ENCODE measurements around the gene CCDC34. TPM values are rescaled to one million over a fixed set of nuclear protein-coding genes. Genes with fewer than 3 reads are reported as not detected.
A peak's percentile ranks its signal among the peaks of the same experiment; 100 is the strongest.

CCDC34 gene
- total and polyA plus RNA-seq, 12 donors = 1.1 to 10.7 (median 3.3) TPM

- DNase-seq (no peak), ATAC-seq (no peak)
- no peak overlapping the region for H3K4me3 ChIP-seq
- peaks cover 0 to 18% (median 6%) of the 10 kb centered on the region in 9 donors for H3K4me1 ChIP-seq
- TF ChIP-seq CTCF (IDR thresholded peaks at IDR 0.05) = no peak
- no peaks in the 10 kb centered on the region for H3K9me3 ChIP-seq
- H3K36me3 ChIP-seq = peaks cover 0 to 4% (median 0%) of the 10 kb centered on the region in 9 donors
- intact Hi-C loops (cut with DNase I) = no loop called here
- H3K27ac ChIP-seq = peak overlapping the region in 1 of 10 donors; percentile 11
- no peaks in the 10 kb centered on the region for H3K27me3 ChIP-seq
Measured at GRCh38 chr11:27350511-27350910, 12.5 kb downstream of the CCDC34 start.

GRCh38 chr11:27349919-27350318 is 13.1 kb downstream of the CCDC34 start:
- no peak for TF ChIP-seq CTCF (IDR thresholded peaks at IDR 0.05)
- no peaks in the 10 kb centered on the region for H3K9me3 ChIP-seq
- peaks cover 0 to 4% (median 0%) of the 10 kb centered on the region in 9 donors for H3K36me3 ChIP-seq
- ATAC-seq (no peak), DNase-seq (no peak)
- intact Hi-C loops (cut with DNase I) = no loop called here
- 97 to 100% methylated on average over 2 of the region's 2 CpGs for WGBS, 2 donors
- H3K27ac ChIP-seq = peak overlapping the region in 1 of 10 donors; percentile 0
- no peak overlapping the region for H3K4me3 ChIP-seq
- H3K27me3 ChIP-seq = no peaks in the 10 kb centered on the region
- H3K4me1 ChIP-seq = peaks cover 0 to 18% (median 6%) of the 10 kb centered on the region in 9 donors

GRCh38 chr11:27348340-27348873 is 14.6 kb downstream of the CCDC34 start:
- Histone ChIP-seq H3K4me1 (peaks cover 0 to 18% (median 6%) of the 10 kb centered on the region in 9 donors), H3K36me3 (peaks cover 0 to 4% (median 0%) of the 10 kb centered on the region in 9 donors), H3K27ac (no peak overlapping the region), H3K4me3 (no peak overlapping the region), H3K9me3 (no peaks in the 10 kb centered on the region), H3K27me3 (no peaks in the 10 kb centered on the region)
- DNase-seq = no peak
- ATAC-seq = no peak
- no peak for TF ChIP-seq CTCF (IDR thresholded peaks at IDR 0.05)
- intact Hi-C loops (cut with DNase I) = no loop called here
- 29 to 38% methylated on average over 3 of the region's 3 CpGs for WGBS, 2 donors

GRCh38 chr11:27347359-27348339 is 15.4 kb downstream of the CCDC34 start:
- intact Hi-C loops (cut with DNase I) = no loop called here
- no peak for DNase-seq
- H3K36me3 ChIP-seq = peaks cover 0 to 4% (median 0%) of the 10 kb centered on the region in 9 donors
- no peak overlapping the region for H3K27ac ChIP-seq
- no peak for TF ChIP-seq CTCF (IDR thresholded peaks at IDR 0.05)
- peak in 1 of 8 donors; percentile 44 for ATAC-seq
- peaks cover 0 to 18% (median 6%) of the 10 kb centered on the region in 9 donors for H3K4me1 ChIP-seq
- 30 to 47% methylated on average over 5 of the region's 5 CpGs for WGBS, 2 donors
- H3K27me3 ChIP-seq = no peaks in the 10 kb centered on the region
- H3K9me3 ChIP-seq = no peaks in the 10 kb centered on the region
- H3K4me3 ChIP-seq = no peak overlapping the region

Data from heart right ventricle (tissue), 16 donors.